Activated effector memory CD4-positive, alpha-beta T cell treated with Interleukin-2 at 50 U/mL for 16 hours (primary cell): ENCODE data around the gene DOCK10.
"Not testable (repeated sequence)": the region's sequence is repeated elsewhere in the genome, so short reads cannot be mapped to it uniquely, and the experiment has no call there.

Source experiments
- DNase-seq: peaks from one replicate; pipeline ENCODE4 v3.0.0-alpha.2; 2020

The DOCK10 gene

DNA sequence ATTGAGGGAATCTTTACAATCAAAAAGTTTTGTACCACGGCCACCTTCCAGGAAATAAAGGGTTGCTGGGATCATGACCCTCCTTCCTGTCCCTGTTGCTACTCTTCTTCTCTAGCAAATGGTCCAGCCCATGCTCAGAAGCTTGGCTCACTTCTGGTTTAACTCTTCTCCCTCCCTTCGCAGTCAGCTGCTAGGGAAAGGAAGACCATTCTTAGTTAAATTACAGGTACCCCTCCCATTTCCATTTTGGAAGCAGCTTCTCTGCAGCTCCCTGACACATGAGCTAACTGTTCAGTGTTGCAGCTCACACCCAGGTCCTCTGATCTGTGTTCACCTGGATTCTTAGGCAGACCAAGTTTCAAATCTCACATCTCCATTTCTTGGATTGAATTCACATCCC is 100.3 kb downstream of the DOCK10 start:
- no peak for DNase-seq

DNA sequence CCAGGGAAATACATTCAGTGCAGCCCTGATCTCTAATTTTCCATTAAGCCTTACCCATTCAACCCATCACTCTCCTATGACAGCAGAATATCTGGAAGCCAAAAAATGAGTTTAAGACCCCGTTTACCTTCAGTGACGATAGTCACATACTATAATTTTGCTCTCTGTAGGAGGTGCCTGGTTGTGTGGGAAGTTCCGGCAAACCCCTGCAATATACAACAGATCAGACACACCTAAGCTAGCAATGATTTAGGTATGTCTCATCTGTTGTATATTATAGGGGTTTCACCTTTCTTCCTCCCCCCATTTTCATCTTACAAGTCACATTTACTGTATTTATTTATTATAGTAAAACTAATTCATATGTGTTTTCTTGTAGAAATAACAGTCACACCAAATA is 101.7 kb downstream of the DOCK10 start:
- no peak for DNase-seq

DNA sequence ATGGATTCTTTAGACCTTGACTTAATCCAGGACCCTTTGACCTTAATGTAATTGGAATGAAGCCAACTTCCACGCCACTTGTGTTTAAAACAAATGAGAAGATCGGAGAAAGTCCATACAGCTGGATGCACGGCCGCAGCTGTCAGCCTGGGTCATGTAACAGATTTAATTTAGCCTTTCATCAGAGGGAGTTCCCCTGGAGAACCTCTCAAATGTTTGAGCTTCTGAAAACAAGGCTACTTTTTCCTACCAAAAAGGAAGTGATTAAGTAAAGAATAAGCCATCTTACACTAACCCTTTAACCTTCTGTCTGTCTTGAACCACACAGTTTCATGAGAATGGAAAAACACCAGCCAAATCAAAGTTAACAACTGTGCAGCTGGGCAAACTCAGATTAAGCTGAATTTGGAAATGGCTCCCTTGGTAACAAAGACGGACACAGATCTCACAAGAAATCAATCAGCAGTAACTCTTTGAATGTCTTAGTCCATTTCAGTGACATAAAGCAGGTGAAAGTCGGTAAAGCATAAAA is 103.6 kb downstream of the DOCK10 start:
- no peak for DNase-seq

DNA sequence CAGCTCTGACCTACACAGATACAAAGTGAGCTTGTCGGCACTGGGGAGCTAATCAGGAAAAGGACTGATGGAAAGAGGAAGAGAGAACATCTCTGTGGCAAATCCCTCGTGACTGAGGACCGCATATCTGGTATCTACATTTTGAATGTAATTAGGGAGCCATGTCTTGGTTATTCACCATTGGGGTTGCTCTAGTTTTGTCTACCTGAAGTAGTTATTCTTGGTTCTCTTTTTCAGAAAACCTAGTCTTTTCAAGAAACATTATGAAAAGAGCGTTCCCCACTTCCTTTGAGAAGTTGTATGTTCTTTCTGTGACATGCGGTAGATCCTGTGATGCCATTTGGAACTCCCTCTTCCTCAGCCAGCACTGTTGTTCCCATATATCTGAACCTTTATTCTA is 104.4 kb downstream of the DOCK10 start:
- DNase-seq, result no peak

DNA sequence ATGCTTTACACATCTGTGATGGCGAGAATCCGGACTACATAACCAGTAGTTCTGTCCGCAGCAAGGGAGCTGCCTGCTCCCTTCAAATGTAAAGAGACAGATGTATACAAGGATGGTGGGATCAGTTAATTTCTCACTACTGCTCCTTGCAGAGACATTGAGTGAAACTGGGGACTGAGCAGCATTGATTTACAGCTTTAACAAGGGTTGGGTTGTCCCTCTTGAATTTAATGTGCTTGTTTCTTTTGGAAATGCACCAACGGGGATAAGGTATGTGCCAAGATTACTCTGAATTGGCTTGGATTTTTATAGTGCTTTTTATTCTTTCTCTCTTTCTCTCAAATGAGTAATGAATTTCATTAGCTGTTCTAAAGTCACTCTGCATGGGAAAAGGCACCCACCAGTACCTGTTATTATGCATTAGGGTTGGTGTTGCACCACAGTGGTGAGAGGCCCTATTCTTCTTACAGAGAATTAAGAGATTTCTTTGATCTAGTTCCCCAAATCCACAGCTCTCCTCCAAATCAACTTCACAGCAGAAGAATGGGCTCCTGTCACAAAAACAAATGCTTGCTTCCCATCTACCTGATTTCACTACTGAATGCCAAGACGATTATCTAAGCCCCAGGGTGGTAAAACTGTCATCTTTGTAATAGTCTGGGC is 107.6 kb downstream of the DOCK10 start:
- DNase-seq, result no peak

DNA sequence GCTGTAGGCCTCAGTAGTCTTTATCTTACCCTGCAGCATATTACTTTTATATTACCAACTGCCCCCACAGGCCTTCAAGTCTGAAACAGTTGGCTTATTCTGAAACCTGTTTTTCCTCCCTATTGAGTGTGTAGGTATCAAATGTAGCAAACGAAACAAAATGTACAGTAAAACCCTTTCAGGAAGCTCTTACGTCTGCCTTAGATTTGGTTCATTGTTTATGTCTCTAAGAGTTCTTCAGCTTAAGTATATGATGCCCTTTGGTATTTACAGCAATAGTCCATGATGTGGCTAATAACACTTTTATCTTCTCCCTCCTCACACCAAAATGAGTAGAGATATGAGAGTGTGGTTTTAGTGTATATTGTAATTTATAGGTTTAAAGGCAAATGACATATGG is 108.8 kb downstream of the DOCK10 start:
- DNase-seq, result no peak

DNA sequence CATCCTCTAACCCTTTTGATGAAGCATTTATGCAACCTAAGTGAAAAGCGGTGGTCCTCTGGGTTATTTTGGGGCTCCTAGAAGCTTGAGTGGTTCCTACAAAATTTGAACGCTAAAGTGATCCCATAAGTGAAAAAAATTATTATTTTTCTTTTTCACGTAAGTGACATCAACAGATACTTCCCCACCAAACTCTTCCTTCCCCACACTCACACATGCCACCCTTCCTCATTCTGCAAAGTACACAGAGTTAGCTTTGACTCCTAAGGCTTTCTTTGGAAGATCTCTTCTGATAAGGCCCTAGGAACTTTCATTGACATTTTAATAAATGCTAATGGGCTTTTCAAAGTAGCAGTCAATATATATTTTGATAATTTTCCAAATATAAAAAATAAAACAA is 109.7 kb downstream of the DOCK10 start:
- no peak for DNase-seq

DNA sequence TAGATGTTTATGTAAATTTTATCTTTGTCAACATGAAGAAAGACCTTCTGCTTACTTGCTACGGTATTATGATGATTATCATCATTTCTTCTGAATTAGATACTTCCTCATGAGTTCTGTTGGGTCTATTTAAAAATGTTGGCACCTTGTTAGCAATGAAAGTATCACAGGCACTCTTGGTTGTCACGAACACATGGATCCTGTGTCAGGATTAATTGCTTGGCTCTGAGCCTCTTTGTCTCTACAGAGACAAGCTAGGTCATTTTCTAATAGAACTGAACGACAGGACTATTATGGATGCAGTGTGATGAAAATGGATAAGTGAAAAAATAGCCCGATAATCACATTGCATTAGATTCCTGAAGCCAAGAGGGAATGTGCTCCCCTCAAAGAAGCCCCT is 110.3 kb downstream of the DOCK10 start:
- DNase-seq, result no peak

DNA sequence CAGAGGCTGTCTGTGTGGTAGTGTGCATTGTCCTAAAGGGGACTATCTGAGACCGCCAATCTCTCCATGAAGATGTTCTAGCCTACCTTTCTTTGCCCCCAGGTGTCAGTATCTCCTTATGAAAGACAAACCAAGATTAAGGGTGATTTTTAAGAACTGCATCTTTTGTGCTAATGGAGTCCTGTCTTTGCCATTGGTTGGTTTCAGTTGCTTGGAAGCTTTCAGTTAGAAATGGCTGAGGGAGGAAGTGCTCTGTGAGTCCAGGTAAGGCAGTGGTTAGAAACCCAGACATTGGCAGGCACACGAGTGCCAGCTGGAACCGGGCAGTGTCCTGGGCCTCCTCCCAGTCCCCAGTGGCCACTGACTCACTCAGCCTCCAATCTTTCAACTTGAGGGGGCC is 111.3 kb downstream of the DOCK10 start:
- no peak for DNase-seq

DNA sequence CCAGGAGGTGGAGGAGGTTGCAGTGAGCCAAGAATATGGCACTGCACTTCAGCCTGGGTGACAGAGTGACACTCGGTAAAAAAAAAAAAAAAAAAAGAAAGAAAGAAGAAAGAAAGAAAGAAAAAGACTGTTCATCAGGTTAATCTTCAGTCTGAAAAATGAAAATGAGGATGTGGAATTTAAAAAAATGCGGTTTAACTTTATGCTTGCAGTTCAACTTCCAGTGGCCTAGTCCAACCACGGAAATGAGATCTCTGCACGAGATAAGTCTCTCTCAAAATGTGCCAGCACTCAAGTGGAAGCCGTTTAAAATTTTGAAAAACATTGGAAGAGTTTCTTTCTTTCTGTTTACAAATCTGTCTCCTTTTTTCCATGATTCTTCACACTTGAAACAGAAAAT is 112.1 kb downstream of the DOCK10 start:
- no peak for DNase-seq

DNA sequence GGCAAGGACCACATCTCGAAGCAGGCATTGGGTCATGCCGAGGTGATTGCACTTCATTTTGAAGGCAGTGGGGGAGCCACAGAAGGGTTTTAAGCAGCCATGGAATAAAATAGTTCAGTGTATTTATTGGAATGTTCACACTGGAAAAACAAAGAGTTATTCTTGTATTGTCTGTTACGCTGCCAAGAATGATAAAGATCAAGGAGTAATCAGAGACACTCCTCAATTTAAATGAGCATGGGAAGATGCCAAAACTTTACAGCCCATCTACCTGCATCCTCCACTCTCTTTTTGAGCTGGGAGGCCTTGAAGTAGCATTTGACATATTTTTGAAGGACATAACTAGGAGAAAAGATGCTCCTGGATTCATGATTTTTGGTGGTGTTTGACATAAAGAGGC is 112.8 kb downstream of the DOCK10 start:
- no peak for DNase-seq

DNA sequence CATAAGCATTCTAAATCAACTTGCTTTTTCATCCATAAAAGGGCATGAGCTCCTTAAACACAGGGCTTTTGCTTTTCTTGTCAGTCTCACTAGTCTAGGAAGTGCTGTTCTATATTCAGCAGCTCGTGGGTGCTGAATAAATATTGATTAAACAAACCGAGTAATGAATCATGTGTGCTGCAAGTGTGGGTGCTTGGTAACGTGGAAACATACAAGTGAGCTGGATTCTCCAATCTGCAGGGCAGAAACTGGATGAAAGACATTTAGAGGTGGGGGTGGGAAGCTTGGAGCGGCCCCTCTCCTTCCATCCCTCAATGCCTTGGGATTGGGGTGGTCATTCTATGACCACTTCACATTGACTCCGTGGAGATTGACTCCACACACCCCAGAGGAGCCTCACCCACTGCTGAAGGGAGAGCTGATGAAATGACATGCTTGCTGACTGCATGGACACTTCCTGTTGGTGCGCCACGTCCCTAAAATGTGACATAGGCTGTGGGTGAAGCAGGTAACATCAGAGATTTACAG is 114.6 kb downstream of the DOCK10 start:
- DNase-seq, result peak; percentile 49

DNA sequence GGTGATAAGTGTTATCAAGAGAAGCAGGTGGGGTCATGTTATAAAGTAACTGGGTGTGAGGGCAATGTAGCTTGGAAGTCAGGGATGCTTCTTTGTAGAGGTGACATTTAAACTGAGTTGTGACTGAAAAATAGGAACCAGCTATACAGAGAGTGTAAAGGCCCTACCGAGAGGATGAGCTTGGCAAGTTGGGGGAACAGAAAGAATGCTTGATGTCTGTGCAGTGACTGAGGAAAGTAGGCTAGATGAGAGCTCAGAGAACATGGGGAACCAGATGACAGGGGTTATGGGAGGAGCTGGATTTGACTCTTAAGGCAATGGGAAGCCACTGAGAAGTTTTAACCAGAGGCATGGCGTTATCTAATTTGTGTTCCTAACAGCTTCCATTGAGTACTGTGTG is 115.3 kb downstream of the DOCK10 start:
- no peak for DNase-seq

DNA sequence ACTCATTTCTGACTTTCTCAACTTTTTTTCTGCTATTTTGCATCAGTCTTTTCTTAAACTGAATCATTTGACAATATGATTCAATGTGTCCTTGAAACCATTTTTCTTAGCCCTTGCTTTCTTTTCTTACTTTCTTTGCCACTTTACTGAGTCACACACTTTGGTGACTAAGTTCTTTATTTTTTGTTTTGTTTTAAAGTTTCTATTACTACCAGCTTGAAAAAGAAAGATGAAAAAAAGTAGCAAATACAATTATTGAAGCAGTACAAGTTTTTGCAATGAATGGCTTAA is 116.5 kb downstream of the DOCK10 start:
- DNase-seq, result no peak

DNA sequence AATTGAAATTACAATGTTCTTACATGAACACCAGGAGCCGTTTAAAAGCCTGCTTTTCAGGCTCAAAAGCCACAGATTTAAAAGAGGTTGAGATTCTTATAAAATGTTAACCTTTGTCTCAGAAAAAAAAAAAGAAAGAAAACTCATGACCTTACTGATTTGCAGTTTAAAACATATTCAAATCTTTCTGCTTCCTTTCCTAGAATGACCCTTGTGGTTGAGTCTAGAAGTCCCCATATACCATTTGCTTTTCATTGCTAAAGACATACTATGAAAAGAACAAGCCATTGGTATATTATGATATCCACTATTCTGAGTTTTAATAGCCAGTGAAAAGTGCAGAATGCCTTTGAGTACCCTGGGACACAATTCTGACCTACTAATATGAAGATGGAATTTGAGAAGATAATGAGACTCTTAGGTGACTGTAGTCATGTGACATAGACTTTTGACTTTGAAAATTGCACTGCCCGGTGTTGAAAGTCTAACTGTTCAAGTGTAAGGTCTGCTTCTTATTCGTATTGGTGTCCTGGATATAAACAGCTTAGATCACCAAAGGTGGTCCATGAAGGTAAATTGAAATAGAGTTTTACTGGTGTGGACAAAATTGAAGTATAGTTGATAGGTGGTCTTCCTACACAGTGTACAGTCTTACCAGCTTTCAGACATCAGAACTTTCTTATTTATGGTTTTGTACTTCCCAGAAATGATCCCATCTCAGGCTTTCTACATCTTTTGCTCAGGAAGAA is 117.0 kb downstream of the DOCK10 start:
- no peak for DNase-seq

DNA sequence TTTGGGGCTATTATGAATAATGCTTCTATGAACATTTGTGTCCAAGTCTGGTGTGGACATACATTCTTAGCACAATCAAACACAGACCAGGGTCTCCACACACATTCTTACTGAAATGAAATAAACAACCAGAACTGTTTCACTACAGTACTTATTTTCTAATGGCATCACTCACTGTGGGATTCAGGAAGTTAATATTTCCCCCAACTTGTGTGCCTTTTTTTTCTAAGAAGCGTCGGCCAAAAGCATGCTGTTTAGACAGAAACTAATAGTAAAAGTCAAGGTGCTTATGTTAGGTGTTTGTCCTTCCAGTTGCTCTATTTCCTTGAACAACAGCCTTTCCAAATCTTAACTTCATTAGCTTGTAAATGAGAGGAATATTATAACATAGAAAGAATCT is 117.6 kb downstream of the DOCK10 start:
- DNase-seq, result no peak

DNA sequence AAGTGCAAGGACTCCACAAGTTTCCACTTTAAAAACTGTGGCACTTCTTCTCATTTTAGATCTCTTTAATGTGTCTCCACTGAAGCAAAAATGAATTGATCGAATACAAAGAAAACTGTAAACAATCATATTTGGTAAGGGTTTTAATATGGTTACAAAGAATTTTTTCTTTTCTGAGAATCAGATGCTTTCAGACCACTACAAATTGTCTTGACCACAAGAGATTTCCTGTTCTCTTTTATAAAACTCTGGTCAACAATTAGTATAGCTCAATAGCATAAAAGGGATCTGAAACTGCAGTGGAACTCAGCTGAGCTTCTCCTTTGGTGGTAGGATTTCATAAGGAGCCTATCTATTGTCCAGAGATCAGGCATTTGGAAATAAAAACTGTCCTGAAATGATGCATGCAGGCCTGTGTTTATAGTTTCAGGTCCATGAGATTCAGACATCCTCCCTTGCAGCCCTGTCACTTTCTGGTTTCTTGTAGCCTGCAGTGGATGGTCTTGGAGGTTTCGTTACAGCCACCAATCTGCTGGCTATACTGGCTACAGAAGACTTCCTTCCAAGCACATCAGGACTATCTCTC is 120.0 kb downstream of the DOCK10 start:
- no peak for DNase-seq

DNA sequence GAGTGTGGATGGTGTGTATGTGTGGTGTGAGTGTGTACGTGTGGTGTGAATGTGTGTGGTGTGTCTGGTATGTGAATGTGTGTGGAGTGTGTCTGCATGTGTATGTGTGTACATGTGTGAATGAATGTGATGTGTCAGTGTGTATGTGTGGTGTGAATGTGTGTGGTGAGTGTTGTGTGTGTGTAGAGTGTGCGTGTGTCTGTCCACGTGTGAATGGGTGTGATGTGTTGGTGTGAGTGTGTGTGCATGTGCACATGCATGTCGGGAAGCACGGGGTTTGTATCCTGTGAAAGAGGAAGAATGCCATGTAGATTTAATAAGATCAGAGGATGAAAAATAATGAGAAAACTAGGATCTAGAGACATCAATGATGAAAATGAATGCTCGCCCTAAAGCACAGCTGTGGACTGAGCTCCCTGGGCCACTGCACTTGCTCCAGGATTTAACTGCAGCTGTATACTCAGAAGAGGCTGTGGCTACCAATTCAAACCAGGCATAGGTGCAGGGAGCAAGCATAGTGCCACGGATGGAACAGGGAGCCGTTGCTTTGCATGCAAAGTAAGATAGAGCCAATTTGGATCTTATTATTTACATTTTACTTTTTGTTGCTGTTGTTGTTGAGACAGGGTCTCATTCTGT is 122.7 kb downstream of the DOCK10 start:
- no peak for DNase-seq

DNA sequence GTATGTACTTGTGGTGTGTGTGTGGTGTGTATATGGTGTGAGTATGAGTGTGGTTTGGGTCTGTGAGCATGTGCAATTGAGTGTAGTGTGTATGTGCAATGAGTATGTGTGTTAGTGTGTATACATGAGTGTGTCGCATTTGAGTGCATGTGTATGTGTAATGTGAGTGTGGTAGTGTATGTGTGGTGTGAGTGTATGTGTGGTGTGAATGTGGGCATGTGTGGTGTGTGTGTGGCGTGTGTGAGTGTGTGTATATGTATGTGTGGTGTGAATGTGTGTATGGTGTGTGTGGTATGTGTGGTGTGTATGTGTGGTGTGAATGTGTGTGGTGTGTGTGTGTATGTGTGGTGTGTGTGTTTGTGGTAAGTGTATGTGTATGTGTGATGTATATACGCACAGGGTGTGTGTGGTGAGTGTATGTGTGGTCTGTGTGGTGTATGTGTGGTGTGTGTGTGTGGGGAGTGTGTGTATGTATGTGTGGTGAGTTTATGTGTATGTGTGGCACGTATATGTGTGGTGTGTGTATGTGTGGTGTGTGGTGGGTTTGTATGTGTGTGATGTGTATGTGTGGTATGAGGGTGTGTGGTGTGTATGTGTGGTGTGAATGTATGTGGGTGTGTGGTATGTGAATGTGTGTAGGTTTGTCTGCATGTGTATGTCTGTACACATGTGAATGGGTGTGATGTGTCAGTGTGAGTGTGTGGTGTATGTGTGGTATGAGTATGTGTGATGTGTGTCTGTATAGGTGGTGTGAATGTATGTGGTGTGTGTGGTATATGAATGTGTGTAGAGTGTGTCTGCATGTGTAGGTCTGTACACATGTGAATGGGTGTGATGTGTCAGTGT is 123.4 kb downstream of the DOCK10 start:
- no peak for DNase-seq

DNA sequence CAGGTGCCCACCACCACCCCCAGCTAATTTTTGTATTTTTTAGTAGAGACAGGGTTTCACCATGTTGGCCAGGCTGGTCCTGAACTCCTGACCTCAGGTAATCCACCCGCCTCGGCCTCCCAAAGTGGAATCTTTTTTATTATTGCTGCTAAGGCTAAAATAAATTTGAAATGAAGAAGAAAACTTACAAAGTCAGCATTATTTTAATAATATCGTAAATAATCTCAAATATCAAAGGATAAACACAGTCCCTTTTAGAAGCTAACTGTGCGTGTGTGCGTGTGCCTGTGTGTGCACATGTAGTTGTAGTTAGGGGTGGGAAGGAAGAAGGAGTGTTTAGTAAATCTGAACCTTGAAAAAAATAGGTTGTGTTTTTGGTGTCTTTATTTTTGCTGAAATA is 125.0 kb downstream of the DOCK10 start:
- not testable (repeated sequence) for DNase-seq

DNA sequence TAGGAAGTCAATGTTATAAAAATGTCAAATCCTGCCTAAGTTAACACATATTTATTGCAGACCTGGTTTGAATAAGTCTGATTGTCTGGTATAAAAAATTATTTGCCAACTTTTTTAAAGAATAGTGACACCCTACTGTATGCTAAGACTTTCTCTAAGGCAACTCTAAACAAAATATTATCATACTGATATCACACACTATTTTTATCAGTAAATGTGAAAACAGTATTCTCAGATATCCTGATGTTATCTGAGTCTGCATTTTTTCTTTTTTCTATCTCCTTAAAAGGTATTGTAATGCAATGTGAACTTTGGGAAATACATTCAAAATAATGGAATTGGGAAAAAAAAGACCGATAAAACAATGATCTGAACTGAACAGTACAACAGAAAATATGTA is 127.1 kb downstream of the DOCK10 start:
- DNase-seq, result no peak

DNA sequence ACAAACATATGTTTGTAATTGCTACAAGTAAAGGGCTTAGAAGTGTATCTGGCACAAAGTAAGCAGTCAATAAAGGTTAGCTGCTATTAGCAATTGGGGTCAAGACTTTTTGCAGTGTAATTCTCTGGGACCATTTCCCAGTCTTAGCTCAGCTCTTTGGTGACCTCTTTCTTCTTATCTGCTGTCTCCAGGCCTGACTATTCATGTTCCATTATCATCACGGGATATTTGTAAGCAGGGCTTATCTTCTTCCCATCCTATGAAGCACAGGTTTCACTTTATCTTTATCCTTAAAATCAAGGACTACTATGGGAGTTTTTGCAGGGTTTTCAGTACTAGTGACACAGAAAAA is 131.7 kb downstream of the DOCK10 start:
- no peak for DNase-seq
